GM23248 (cell line): Measurements from ENCODE around the gene ELK1. TPM values are rescaled to one million over a fixed set of nuclear protein-coding genes. Genes with fewer than 3 reads are reported as not detected.

Experiments used
- DNase-seq: peaks from one replicate; pipeline ENCODE4 v3.0.0-alpha.2; 2015
- H2AFZ ChIP-seq: fragments of 200-600 bp; sonication (generic); 2 replicates; pipeline ENCODE4 v1.6.1; 2016; ENCODE audit warnings: antibody characterized with exemption
- H3F3A ChIP-seq: fragments of 200-600 bp; sonication (generic); 2 replicates; pipeline ENCODE4 v1.6.1; 2016; ENCODE audit warnings: mild to moderate bottlenecking, antibody characterized with exemption, mixed run types; ENCODE audit not compliant: insufficient read depth
- H3K27ac ChIP-seq: fragments of 200-600 bp; sonication (generic); 2 replicates; pipeline ENCODE4 v1.5.1; 2016; ENCODE audit warnings: mild to moderate bottlenecking
- H3K27me3 ChIP-seq: fragments of 200-600 bp; sonication (generic); replicated peaks from 2 replicates; pipeline ENCODE4 v1.6.1; 2016; ENCODE audit warnings: mild to moderate bottlenecking; ENCODE audit not compliant: insufficient read depth
- H3K36me3 ChIP-seq: fragments of 200-600 bp; sonication (generic); 2 replicates; pipeline ENCODE4 v1.6.1; 2016; ENCODE audit warnings: low read depth, mild to moderate bottlenecking
- H3K4me1 ChIP-seq: fragments of 200-600 bp; sonication (generic); 2 replicates; pipeline ENCODE4 v1.6.1; 2016; ENCODE audit warnings: mild to moderate bottlenecking; ENCODE audit not compliant: insufficient read depth
- H3K4me2 ChIP-seq: fragments of 200-600 bp; sonication (generic); one replicate; pipeline ENCODE4 v1.6.1; 2016; ENCODE audit warnings: mild to moderate bottlenecking; ENCODE audit not compliant: unreplicated experiment
- H3K4me3 ChIP-seq: fragments of 200-600 bp; sonication (generic); 2 replicates; pipeline ENCODE4 v1.5.1; 2016; ENCODE audit warnings: mild to moderate bottlenecking
- H3K79me2 ChIP-seq: fragments of 200-600 bp; sonication (generic); 2 replicates; pipeline ENCODE4 v1.6.1; 2016; ENCODE audit warnings: mild to moderate bottlenecking; ENCODE audit not compliant: insufficient read depth
- H3K9ac ChIP-seq: fragments of 200-600 bp; sonication (generic); 2 replicates; pipeline ENCODE4 v1.6.1; 2016; ENCODE audit warnings: mild to moderate bottlenecking
- H3K9me2 ChIP-seq: fragments of 200-600 bp; sonication (generic); 2 replicates; pipeline ENCODE4 v1.6.1; 2016; ENCODE audit warnings: mixed run types, mild to moderate bottlenecking, moderate library complexity; ENCODE audit not compliant: insufficient read depth
- H3K9me3 ChIP-seq: fragments of 200-600 bp; sonication (generic); one replicate; pipeline ENCODE4 v1.6.1; 2017; ENCODE audit warnings: low read depth
- H4K20me1 ChIP-seq: fragments of 200-600 bp; sonication (generic); 2 replicates; pipeline ENCODE4 v1.6.0; 2016; ENCODE audit not compliant: insufficient read depth
- EZH2 ChIP-seq: fragments of 200-600 bp; sonication (generic); IDR thresholded peaks from 2 replicates; pipeline ENCODE4 v1.6.1; 2018; ENCODE audit warnings: antibody characterized with exemption, mild to moderate bottlenecking; ENCODE audit not compliant: insufficient read depth, poor library complexity, severe bottlenecking
- EZH2phosphoT487 ChIP-seq: fragments of 200-600 bp; sonication (generic); IDR thresholded peaks from 2 replicates; pipeline ENCODE4 v1.6.1; 2018; ENCODE audit warnings: antibody characterized with exemption, moderate library complexity, mild to moderate bottlenecking, low read depth; ENCODE audit not compliant: insufficient read depth
- WGBS, 2 experiments: methylation state at CpG; one replicate each; pipeline ENCODE4 v1.1.6; 2015 to 2017; ENCODE audit warnings: low lambda C conversion rate in 2 of 2, low coverage in 1 of 2; ENCODE audit errors: missing lambda C conversion rate in 2 of 2; 5-methylcytosine and 5-hydroxymethylcytosine counted together
- in situ Hi-C: fragments of 300-500 bp; cut with MboI; formaldehyde crosslinking; loops from 2 replicates; pipeline ENCODE4 v1.15.0; 2020
- polyA plus RNA-seq: library from polyadenylated mRNA; unstranded; fragments of >200 nt; fragmentation: Nextera tagmentation; extraction: Ambion mirVana; gene quantifications from 2 replicates; pipeline ENCODE4 v1.2.1, GENCODE V29; 2016
- total RNA-seq: library from RNA; depleted of rRNA; stranded (reverse); fragments of >200 nt; shearing (Covaris generic); gene quantifications from 2 replicates; pipeline ENCODE4 v1.2.3, GENCODE V29; 2014

ELK1 gene
- total and polyA plus RNA-seq, 2 experiments from 2014 or later = 46.6 to 47.7 TPM

DNA sequence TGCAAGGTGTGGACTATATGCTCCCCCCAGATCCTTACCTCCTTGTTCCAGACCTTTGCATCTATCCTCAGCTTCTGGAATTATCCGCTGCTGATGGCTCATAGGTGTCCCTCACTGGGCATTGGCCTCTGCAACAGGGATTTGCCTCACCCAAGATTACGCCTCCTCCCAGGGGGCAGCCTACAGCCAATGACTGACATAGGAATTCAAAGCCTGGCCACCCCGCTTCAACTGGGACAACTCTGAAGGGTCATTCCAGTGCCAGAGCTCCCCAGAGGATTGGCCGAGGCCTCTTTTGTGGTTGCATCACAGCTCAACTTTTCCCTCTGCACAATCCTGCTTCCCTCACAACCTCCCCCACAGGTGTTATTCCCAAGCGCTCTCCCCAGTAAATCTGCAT, 35.7 kb downstream of the ELK1 start:
- in situ Hi-C loops = no loop called here
- Histone ChIP-seq H3K27me3 (no peaks in the 10 kb centered on the region), H3K79me2 (no peaks in the 10 kb centered on the region), H3K36me3 (no peaks in the 10 kb centered on the region), H3K9ac (no peak overlapping the region), H3K4me3 (no peak overlapping the region), H3K27ac (no peak overlapping the region), H4K20me1 (no peaks in the 10 kb centered on the region), H3K9me2 (no peaks in the 10 kb centered on the region), H3F3A (no peaks in the 10 kb centered on the region), H2AFZ (no peak overlapping the region), H3K4me2 (no peak overlapping the region), H3K4me1 (no peaks in the 10 kb centered on the region), H3K9me3 (no peaks in the 10 kb centered on the region)
- DNase-seq = no peak
- TF ChIP-seq EZH2 (no peak), EZH2phosphoT487 (no peak)
- 53 to 66% methylated on average over 3 to 5 of the region's 5 CpGs for WGBS, 2 experiments

DNA sequence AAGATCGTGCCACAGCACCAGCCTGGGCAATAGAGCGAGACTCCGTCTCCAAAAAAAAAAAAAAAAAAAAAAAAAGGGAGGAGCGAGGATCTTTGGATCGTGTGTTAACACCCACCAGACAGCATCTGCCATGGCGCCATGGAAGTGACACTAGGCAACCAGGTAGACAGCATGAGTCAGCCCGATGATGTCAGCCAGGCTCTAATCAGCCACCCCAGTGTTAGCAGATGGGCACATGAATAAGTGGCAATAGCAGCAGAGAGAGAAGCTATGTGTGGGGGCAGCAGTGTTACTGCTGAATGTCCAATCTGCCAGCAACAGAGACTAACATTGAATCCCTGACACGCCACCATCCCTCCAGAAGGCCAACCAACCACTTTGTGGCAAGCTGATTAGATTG, 37.3 kb downstream of the ELK1 start:
- Histone ChIP-seq H3K4me2 (no peak overlapping the region), H3K4me1 (no peaks in the 10 kb centered on the region), H3K9ac (no peak overlapping the region), H3K79me2 (no peaks in the 10 kb centered on the region), H3K9me3 (no peaks in the 10 kb centered on the region), H4K20me1 (no peaks in the 10 kb centered on the region), H3K27me3 (no peaks in the 10 kb centered on the region), H2AFZ (no peak overlapping the region), H3K4me3 (no peak overlapping the region), H3K9me2 (no peaks in the 10 kb centered on the region), H3K27ac (no peak overlapping the region), H3F3A (no peaks in the 10 kb centered on the region), H3K36me3 (no peaks in the 10 kb centered on the region)
- WGBS, 2 experiments = 75 to 77% methylated on average over 5 to 6 of the region's 8 CpGs
- DNase-seq = no peak
- in situ Hi-C loops = no loop called here
- TF ChIP-seq EZH2phosphoT487 = no peak
- TF ChIP-seq EZH2 = no peak

DNA sequence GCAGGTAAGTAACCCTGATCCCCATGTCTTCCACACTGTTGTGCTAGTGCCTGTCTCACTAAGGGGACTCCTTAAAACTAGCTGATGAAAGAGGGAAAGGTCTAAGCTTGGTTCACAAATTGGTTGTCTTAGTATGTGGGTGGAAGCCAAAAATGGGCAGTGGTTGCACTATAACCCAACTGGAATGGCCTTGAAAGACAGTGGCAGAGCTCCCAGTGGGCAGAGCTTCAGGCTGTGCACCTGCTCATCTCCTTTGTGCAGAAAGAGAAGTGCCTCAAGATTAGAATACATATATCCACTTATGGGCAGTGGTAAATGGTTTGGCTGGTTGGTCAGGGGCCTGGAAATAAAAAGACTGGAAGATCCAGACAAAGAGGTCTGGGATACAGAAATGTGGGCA, 37.9 kb downstream of the ELK1 start:
- H3K4me2 ChIP-seq = no peak overlapping the region
- TF ChIP-seq EZH2phosphoT487 (no peak), EZH2 (no peak)
- no peak overlapping the region for H2AFZ ChIP-seq
- no peak overlapping the region for H3K27ac ChIP-seq
- H3K4me3 ChIP-seq = no peak overlapping the region
- no peaks in the 10 kb centered on the region for H3K9me2 ChIP-seq
- no peak overlapping the region for H3K9ac ChIP-seq
- DNase-seq = no peak
- H3K4me1 ChIP-seq = no peaks in the 10 kb centered on the region
- no peaks in the 10 kb centered on the region for H3K9me3 ChIP-seq
- H4K20me1 ChIP-seq = no peaks in the 10 kb centered on the region
- H3F3A ChIP-seq = no peaks in the 10 kb centered on the region
- no peaks in the 10 kb centered on the region for H3K27me3 ChIP-seq
- H3K36me3 ChIP-seq = no peaks in the 10 kb centered on the region
- H3K79me2 ChIP-seq = no peaks in the 10 kb centered on the region
- in situ Hi-C loops = no loop called here

GRCh38 chrX:47611926-47612325, 38.4 kb downstream of the ELK1 start:
- Histone ChIP-seq H3K4me3 (no peak overlapping the region), H2AFZ (no peak overlapping the region), H3K4me1 (no peaks in the 10 kb centered on the region), H3K9me3 (no peaks in the 10 kb centered on the region), H3K4me2 (no peak overlapping the region), H4K20me1 (no peaks in the 10 kb centered on the region), H3K27ac (no peak overlapping the region), H3K9ac (no peak overlapping the region), H3K9me2 (no peaks in the 10 kb centered on the region), H3F3A (no peaks in the 10 kb centered on the region), H3K79me2 (no peaks in the 10 kb centered on the region), H3K27me3 (no peaks in the 10 kb centered on the region), H3K36me3 (no peaks in the 10 kb centered on the region)
- DNase-seq = no peak
- WGBS, 2 experiments = 17 to 34% methylated on average over 2 of the region's 2 CpGs
- TF ChIP-seq EZH2 = no peak
- no peak for TF ChIP-seq EZH2phosphoT487
- in situ Hi-C loops = no loop called here

- no peak overlapping the region for H3K9ac ChIP-seq
- TF ChIP-seq EZH2 (no peak), EZH2phosphoT487 (no peak)
- H3K79me2 ChIP-seq = no peaks in the 10 kb centered on the region
- H3K4me2 ChIP-seq = no peak overlapping the region
- in situ Hi-C loops = no loop called here
- H2AFZ ChIP-seq = no peak overlapping the region
- H3K27ac ChIP-seq = no peak overlapping the region
- no peak for DNase-seq
- H3K36me3 ChIP-seq = no peaks in the 10 kb centered on the region
- WGBS, 2 experiments = 65% methylated on average over 2 of the region's 2 CpGs; no CpG with 5 or more reads in 1 of the 2 experiments
- H3K4me1 ChIP-seq = no peaks in the 10 kb centered on the region
- no peaks in the 10 kb centered on the region for H3K27me3 ChIP-seq
- H3F3A ChIP-seq = no peaks in the 10 kb centered on the region
- no peak overlapping the region for H3K4me3 ChIP-seq
- H4K20me1 ChIP-seq = no peaks in the 10 kb centered on the region
- H3K9me2 ChIP-seq = no peaks in the 10 kb centered on the region
- no peaks in the 10 kb centered on the region for H3K9me3 ChIP-seq
Measured at GRCh38 chrX:47611489-47611888, 38.9 kb downstream of the ELK1 start.
